ENCODE results near the gene RCSD1. TPM values are rescaled to one million over a fixed set of nuclear protein-coding genes. Genes with fewer than 3 reads are reported as not detected.
A peak's percentile ranks its signal among the peaks of the same experiment; 100 is the strongest.

The RCSD1 gene
- total and polyA plus RNA-seq, 5 donors = 27.1 to 61.5 (median 57.7) TPM

- Histone ChIP-seq H3K9me3 (ENCODE audit: control insufficient read depth, low read length) (no peaks in the 10 kb centered on the region), H3K27ac (ENCODE audit: low read length) (peak overlapping the region; percentile 16), H3K4me1 (ENCODE audit: control insufficient read depth, insufficient read depth, low read length) (peaks cover 7% of the 10 kb centered on the region), H3K4me3 (ENCODE audit: low read length) (no peak overlapping the region), H3K27me3 (ENCODE audit: control insufficient read depth, insufficient read depth) (no peaks in the 10 kb centered on the region)
- intact Hi-C loops (cut with DNase I) = no loop called here
- 26% methylated on average over 8 of the region's 8 CpGs for WGBS
- ATAC-seq (peak; percentile 87 to 89), DNase-seq (peak in 1 of 3 donors; percentile 65)
Measured at GRCh38 chr1:167617153-167618147, 12.6 kb upstream of the RCSD1 start.

DNA sequence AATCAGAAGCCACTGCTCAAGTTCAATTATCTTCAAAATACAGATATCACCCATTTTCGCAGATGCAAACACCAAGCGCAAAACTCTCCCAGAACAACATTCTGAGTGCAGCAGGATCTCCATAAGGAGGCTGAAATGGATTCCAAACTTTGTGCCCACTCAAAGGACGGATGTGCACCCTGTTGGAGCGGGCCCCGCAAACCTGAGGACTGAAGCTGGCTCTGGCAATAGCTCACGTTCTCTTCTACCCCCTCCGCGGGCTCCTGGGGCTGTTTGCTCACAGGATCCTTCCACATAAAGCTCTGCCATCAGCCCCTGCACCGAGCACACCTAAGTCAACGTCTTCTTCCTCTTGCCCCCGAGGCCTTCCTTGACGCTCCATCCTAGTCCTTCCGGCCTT lies 11.7 kb upstream of the RCSD1 start:
- intact Hi-C loops (cut with DNase I) = no loop called here
- no peak overlapping the region for H3K4me3 ChIP-seq (ENCODE audit: low read length)
- H3K9me3 ChIP-seq (ENCODE audit: control insufficient read depth, low read length) = no peaks in the 10 kb centered on the region
- no peak overlapping the region for H3K27ac ChIP-seq (ENCODE audit: low read length)
- H3K27me3 ChIP-seq (ENCODE audit: control insufficient read depth, insufficient read depth) = no peaks in the 10 kb centered on the region
- ATAC-seq (no peak), DNase-seq (no peak)
- 88% methylated on average over 13 of the region's 13 CpGs for WGBS
- H3K4me1 ChIP-seq (ENCODE audit: control insufficient read depth, insufficient read depth, low read length) = peaks cover 7% of the 10 kb centered on the region

DNA sequence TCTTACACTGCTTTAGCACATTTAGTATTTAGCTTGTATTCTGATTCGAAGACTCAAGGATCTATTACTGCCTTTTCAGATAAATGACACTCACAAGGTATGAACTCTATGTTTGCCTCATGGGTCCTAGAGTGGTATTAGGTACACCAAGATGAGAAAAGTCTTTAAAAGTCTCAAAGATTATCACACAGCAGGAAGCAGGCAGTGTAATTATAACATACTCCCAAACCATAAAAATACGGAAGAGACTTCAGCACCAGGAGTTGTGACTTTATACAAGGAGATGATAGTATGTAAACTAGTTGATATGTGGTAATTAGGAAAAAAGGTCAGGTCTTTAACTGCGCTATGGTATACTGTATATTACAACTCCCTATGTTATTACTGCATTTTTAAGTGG lies 11.2 kb upstream of the RCSD1 start:
- intact Hi-C loops (cut with DNase I) = no loop called here
- no peak overlapping the region for H3K4me3 ChIP-seq (ENCODE audit: low read length)
- ATAC-seq = no peak
- H3K4me1 ChIP-seq (ENCODE audit: control insufficient read depth, insufficient read depth, low read length) = peaks cover 7% of the 10 kb centered on the region
- no peak overlapping the region for H3K27ac ChIP-seq (ENCODE audit: low read length)
- DNase-seq = no peak
- H3K9me3 ChIP-seq (ENCODE audit: control insufficient read depth, low read length) = no peaks in the 10 kb centered on the region
- 89% methylated on average over 3 of the region's 3 CpGs for whole genome bisulfite sequencing
- no peaks in the 10 kb centered on the region for H3K27me3 ChIP-seq (ENCODE audit: control insufficient read depth, insufficient read depth)

- DNase-seq (no peak), ATAC-seq (no peak)
- H3K27ac ChIP-seq (ENCODE audit: low read length) = no peak overlapping the region
- H3K27me3 ChIP-seq (ENCODE audit: control insufficient read depth, insufficient read depth) = no peaks in the 10 kb centered on the region
- H3K9me3 ChIP-seq (ENCODE audit: control insufficient read depth, low read length) = no peaks in the 10 kb centered on the region
- WGBS = 62% methylated on average over 5 of the region's 5 CpGs
- H3K4me1 ChIP-seq (ENCODE audit: control insufficient read depth, insufficient read depth, low read length) = peaks cover 7% of the 10 kb centered on the region
- H3K4me3 ChIP-seq (ENCODE audit: low read length) = no peak overlapping the region
- intact Hi-C loops (cut with DNase I) = no loop called here
Measured at GRCh38 chr1:167620002-167620401, 10.0 kb upstream of the RCSD1 start.

DNA sequence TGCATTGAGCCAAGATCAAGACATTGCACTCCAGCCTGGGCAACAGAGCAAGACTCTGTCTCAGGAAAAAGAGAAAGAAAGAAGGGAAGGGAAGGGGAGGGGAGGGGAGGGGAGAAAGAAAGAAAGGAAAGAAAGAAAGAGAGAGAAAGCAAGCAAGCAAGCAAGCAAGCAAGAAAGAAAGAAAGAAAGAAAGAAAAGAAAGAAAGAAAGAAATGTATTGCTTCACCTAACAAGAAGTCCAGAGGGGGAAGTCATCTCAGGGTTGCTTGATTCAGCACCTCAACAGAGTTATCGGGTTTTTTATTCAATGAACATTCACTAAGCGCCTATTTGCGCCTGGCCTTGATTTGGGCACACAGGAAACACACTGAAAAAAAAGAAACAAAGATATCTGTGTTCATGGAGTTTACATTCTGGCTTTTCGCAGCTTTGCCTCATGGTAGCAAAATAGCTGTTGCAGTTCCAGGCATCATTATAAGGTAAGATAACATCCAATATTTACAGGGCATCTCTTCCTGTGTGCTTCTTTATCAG lies 8.2 kb upstream of the RCSD1 start:
- Histone ChIP-seq H3K27me3 (ENCODE audit: control insufficient read depth, insufficient read depth) (no peaks in the 10 kb centered on the region), H3K4me3 (ENCODE audit: low read length) (no peak overlapping the region), H3K4me1 (ENCODE audit: control insufficient read depth, insufficient read depth, low read length) (peaks cover 4% of the 10 kb centered on the region), H3K9me3 (ENCODE audit: control insufficient read depth, low read length) (no peaks in the 10 kb centered on the region), H3K27ac (ENCODE audit: low read length) (no peak overlapping the region)
- no peak for ATAC-seq
- intact Hi-C loops (cut with DNase I) = no loop called here
- DNase-seq = no peak
- WGBS = 78% methylated on average over 4 of the region's 4 CpGs

GRCh38 chr1:167623951-167624350 lies 6.1 kb upstream of the RCSD1 start:
- no peak for DNase-seq

GRCh38 chr1:167625040-167625823 lies 4.8 kb upstream of the RCSD1 start:
- ATAC-seq (no peak), DNase-seq (no peak)
- Histone ChIP-seq H3K4me3 (ENCODE audit: low read length) (no peak overlapping the region), H3K27ac (ENCODE audit: low read length) (no peak overlapping the region), H3K27me3 (ENCODE audit: control insufficient read depth, insufficient read depth) (no peaks in the 10 kb centered on the region), H3K9me3 (ENCODE audit: control insufficient read depth, low read length) (no peaks in the 10 kb centered on the region), H3K4me1 (ENCODE audit: control insufficient read depth, insufficient read depth, low read length) (peaks cover 10% of the 10 kb centered on the region)
- WGBS = 98% methylated on average over 2 of the region's 2 CpGs
- intact Hi-C loops (cut with DNase I) = no loop called here

More at GRCh38 chr1:167623951-167624350, 6.1 kb upstream of the RCSD1 start:
- WGBS = 61% methylated on average over 3 of the region's 3 CpGs
- H3K9me3 ChIP-seq (ENCODE audit: control insufficient read depth, low read length) = no peaks in the 10 kb centered on the region
- no peak overlapping the region for H3K4me3 ChIP-seq (ENCODE audit: low read length)
- peaks cover 4% of the 10 kb centered on the region for H3K4me1 ChIP-seq (ENCODE audit: control insufficient read depth, insufficient read depth, low read length)
- no peak for ATAC-seq
- H3K27me3 ChIP-seq (ENCODE audit: control insufficient read depth, insufficient read depth) = no peaks in the 10 kb centered on the region
- no peak overlapping the region for H3K27ac ChIP-seq (ENCODE audit: low read length)
- intact Hi-C loops (cut with DNase I) = no loop called here

- ATAC-seq = peak in 1 of 2 donors; percentile 5
- 56% methylated on average over 3 of the region's 3 CpGs for WGBS
- DNase-seq = no peak
- Histone ChIP-seq H3K27me3 (ENCODE audit: control insufficient read depth, insufficient read depth) (no peaks in the 10 kb centered on the region), H3K4me3 (ENCODE audit: low read length) (no peak overlapping the region), H3K9me3 (ENCODE audit: control insufficient read depth, low read length) (no peaks in the 10 kb centered on the region), H3K27ac (ENCODE audit: low read length) (peak overlapping the region; percentile 56), H3K4me1 (ENCODE audit: control insufficient read depth, insufficient read depth, low read length) (peaks cover 16% of the 10 kb centered on the region)
- intact Hi-C loops (cut with DNase I) = no loop called here
Measured at GRCh38 chr1:167627615-167627864, 2.5 kb upstream of the RCSD1 start.

DNA sequence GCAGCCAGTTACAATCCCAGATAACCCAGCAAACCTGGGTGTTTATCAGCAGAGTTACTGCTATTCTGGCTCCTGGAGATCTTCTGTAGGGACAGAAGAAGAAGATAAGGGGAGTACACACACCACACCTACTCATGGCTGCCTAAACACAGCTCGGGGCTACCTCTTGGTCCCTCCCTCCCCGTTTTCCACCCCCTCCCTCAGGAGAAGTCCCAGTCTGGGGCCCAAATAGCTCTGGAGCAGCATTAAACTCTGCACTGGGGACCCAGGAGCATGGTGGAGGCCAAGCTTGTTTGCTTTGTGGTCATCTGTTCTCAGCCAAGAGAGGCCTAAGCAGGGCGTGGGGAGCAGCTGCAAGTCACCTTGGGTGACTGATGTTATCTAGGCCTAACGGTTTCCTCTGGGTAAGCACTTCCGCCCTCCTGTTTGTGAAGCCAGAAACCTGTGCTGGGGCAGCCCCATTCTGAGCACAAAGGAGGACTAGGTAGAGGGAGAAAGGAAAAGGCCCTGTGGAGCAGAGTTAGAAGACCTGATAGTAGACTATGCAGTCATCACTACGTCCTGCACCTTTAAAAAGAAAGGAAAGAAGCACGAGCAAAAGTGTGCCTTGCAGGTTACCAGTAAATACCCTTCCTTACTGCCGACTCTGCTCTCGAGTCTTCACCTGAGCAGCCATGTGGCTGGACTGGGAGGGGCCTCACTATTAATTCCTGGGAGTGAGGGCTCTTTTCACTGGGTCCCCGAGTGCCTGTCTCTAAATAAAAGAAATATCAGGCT lies 2.0 kb upstream of the RCSD1 start:
- H3K4me1 ChIP-seq (ENCODE audit: control insufficient read depth, insufficient read depth, low read length) = peaks cover 16% of the 10 kb centered on the region
- H3K4me3 ChIP-seq (ENCODE audit: low read length) = no peak overlapping the region
- WGBS = 54% methylated on average over 10 of the region's 10 CpGs
- no peaks in the 10 kb centered on the region for H3K9me3 ChIP-seq (ENCODE audit: control insufficient read depth, low read length)
- intact Hi-C loops (cut with DNase I) = no loop called here
- peak overlapping the region; percentile 56 for H3K27ac ChIP-seq (ENCODE audit: low read length)
- H3K27me3 ChIP-seq (ENCODE audit: control insufficient read depth, insufficient read depth) = no peaks in the 10 kb centered on the region
- DNase-seq = no peak
- ATAC-seq = peak in 1 of 2 donors; percentile 19

- H3K4me1 ChIP-seq (ENCODE audit: control insufficient read depth, insufficient read depth, low read length) = peaks cover 16% of the 10 kb centered on the region
- peak overlapping the region; percentile 0 for H3K27ac ChIP-seq (ENCODE audit: low read length)
- WGBS = 67% methylated on average over 12 of the region's 12 CpGs
- DNase-seq (no peak), ATAC-seq (no peak)
- H3K4me3 ChIP-seq (ENCODE audit: low read length) = no peak overlapping the region
- intact Hi-C loops (cut with DNase I) = no loop called here
- no peaks in the 10 kb centered on the region for H3K9me3 ChIP-seq (ENCODE audit: control insufficient read depth, low read length)
- no peaks in the 10 kb centered on the region for H3K27me3 ChIP-seq (ENCODE audit: control insufficient read depth, insufficient read depth)
Measured at GRCh38 chr1:167628741-167629515, 1.1 kb upstream of the RCSD1 start.

Measured in right cardiac atrium (tissue), 5 donors.